Putamen (tissue), 1 donor: ENCODE results near the gene RAB6B.
A peak's percentile ranks its signal among the peaks of the same experiment; 100 is the strongest.

ENCODE experiments used
- DNase-seq: peaks from one replicate; pipeline ENCODE4 v3.0.0-alpha.2; 2016; ENCODE audit warnings: low spot score

Gene RAB6B

DNA sequence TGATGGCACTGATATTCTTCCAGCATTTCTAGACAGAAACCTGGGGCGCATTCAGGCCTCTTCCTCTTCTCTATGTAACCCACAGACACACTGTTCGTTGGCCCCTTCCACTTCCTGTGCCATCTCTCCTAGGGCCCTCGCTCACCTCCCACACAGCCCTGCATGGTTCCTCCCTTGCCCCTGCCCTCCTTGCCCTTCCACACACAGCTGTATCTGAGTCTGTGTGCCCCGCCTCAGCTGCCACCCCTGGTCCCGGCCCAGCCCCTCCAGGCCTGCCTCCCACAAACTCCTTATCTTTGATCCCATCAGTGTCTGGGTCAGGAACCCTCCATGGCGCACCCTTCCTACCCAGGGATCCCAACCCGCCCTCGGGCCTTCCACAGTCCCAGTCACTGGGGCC lies 37.9 kb downstream of the RAB6B start:
- DNase-seq: no peak

DNA sequence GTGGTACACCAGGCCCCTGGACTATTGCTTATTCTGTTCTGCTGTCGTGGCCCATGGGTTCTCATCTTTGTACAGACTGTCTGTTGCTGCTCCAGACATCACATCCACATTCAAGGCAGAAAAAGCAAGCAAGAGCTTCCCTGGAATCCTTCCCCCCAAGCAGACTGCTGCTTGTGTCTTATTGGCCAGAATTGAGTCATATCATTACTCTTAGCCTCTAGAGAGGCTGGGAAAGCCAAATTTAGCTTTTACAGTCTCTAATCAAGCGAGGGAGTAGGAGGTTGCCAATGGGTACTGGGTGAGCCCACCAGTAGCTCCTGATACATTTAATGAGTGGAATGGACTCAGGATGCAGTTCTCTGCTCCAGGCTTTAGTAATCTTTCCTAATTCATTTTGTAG lies 39.4 kb downstream of the RAB6B start:
- DNase-seq: no peak

DNA sequence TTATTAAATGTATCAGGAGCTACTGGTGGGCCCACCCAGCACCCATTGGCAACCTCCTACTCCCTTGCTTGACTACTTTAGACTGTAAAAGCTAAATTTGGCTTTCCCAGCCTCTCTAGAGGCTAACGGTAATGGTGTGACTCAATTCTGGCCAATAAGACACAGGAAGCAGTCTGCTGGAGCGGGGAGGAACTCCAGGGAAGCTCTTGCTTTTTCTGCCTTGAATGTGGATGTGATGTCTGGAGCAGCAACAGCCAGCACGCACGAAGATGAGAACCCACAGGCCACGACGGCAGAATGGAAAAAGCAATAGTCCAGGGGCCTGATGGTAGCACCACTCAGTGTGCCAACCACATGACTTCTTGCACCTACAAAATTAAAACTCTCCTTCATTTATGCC lies 39.9 kb downstream of the RAB6B start:
- no peak for DNase-seq

DNA sequence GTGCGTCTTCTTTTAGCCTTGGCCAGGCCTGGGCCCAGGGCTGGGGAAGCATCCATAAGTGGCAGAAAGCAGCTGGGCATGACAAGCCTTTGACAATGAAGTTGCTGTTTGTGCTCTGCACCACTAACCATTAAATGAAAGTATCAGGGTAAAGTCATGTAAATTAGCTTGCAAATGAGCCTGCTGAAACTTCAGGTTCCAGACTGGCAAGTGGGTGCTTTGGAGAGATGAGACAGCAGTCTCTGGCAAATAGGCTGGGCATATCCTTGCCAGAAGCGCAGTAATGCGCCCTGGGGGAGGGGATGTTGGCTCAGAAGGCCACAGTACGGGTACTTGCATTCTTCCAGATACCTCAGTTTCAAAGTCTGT lies 40.7 kb downstream of the RAB6B start:
- DNase-seq: peak; percentile 58

DNA sequence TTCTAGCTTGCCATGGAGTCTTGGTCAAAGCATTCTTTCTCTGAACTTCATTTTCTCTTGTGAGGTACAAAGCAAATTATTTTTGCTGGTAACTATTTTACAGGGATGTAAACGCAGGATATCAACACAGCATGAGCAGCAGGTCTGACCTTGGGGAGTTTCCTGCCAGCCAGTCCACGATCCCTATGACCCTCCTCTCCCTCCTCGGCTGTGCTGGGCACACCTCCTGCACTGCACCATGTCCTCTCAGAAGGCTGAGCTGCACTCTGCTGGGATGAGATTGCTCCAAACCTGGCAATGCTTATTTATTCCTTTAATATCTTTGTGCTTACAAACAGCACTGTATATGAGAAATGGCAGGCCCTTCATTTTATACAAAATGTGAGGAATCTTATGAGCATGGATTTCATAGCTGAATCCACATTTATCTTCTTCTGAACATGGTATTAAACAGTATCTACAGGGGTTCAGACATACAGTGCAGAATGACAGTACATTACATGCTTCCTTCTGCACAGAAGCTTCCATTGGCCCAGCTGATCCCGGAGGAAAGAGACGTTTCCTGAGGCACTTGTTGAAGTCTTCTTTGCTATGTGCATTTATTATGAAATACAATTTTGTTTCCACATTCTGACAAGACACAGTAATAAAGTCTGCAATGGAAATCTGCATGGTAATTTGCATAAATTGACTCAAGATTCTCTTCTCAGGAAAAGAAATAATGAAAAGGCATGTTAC lies 41.2 kb downstream of the RAB6B start:
- DNase-seq: no peak

DNA sequence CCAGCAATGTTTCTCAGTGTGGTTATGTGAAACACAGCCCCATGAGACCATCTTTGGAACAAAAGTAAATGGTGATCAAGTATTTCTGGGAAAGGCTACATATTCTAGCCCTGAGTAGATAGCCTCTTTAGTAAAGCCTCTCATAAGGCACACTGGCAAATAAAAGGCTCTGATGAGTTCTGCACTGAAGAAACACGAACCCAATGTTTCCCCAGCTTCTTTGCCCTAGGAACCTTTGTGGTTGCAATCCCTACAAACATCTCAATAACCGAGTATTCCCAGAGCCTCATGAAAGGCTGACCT lies 41.8 kb downstream of the RAB6B start:
- no peak for DNase-seq

DNA sequence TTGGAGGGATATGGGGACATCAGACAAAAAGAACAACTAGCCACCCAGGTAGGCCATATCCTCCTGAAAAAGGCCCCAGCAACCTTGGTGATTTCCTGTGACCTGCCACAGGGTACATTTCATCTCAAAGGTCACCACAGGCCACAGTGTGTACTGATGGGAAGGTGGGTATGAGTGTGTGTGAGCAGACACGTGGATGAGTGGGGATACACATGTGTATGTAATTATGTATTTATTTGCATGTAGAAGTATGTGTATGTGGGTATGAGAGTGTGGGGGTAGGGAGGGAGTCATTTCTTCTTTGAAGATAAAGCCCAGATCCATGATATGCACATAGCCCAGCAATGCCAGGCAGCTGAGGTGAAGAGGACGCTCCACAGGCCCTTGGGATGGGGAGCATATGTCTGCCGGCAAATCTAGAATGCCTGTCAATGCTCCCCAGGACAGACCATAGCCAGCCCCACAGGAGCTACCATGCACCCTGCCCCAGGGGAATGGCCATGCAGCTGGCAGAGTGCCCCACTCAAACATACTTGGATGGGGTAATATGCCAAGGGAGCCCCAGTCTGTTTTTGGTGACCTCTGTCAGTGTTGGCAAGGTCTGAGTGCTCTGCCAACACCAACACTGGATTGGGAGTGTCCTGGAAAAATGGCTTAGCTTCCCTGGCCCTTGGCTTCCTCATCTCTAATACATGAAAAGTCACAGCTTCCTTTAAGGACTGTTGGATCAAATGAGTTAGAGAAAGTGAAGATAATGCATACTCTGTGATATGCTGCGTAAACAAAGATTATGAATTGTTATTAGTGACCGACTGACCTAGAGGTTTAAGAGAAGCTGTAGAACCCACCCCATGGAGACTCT lies 42.4 kb downstream of the RAB6B start:
- DNase-seq: no peak

DNA sequence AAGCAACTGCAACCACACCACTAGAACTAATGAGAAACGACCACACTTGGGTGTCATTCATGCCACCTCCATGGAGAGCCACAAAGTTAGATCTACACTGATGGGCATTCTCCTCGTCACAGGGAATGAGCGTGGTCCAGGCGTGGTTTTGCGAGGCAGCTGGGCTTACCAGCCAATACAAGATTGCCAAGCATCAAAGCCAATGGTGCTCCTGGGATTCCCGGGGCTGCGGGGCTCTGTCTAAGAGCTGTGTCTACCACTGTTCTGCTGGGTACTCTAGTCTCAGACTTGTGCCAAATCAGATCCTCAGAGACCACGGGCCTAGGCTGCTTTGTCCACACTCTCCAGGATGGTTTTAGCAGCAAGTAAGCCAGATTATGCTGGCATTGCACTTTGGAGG lies 43.8 kb downstream of the RAB6B start:
- DNase-seq: no peak

DNA sequence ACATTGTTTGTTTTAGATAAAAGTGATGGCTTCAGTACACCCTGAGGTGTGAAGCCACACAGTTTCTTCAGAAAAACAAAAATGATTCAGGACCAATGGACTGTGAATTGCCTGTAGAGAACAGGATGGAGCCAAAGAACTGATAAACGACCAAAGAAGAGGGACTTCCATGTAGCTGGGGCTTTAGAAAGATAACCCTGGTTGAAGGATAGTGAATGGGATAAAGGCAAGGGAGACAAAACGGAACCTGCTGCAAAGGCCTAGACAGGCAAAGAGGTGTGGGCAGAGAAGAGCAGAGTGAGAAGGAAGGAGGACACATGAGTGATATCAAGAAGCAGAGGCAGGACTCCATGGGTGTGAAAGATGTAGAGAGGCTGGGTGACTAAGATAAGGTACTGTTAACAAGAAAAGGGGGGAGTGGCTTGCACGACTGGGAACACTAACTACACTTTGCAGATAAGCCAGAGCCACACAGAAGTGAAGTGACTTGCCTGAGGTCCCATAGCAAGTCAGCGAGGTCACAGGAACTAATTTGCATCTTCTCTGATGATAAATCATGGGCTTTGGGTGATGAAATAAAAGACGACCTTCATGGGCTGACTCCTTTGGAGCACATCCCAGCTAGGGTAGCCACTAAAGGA lies 44.3 kb downstream of the RAB6B start:
- no peak for DNase-seq

DNA sequence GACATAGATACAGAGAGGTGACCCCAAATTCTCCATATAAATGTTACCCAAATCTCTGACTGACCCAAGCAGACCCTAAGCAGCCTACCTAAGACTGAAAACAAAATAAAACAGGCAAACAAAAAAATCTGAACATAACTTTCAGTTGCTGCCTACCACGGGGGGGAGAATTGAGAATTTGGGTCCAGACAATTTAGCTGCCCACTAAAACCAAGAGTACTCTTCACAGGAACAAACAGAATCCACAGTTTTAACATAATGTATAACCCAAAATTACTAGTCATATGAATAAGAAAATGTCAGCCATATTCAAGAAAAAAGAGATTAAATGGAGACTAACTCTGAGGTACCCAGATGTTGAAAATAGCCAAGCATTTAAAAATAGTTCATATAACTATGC lies 45.6 kb downstream of the RAB6B start:
- no peak for DNase-seq

DNA sequence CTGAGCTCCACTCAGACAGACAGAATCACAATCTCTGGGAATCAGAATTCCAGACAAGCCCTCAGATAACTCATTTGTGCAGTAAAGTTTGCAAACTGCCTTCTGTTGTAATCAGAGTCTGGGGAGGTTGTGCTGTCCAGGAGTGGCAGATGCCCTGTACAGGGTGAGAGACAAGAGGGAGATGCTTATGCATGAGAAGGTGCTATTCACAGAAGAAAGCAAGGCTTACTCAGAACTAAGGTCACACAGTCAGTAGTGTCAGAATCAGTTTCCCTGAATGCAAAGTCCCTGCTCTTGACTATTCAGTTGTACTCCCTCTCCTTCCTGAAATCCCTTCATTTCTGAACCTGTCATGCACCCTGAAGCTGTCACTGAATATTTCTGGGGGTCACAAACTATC lies 46.3 kb downstream of the RAB6B start:
- DNase-seq: no peak

DNA sequence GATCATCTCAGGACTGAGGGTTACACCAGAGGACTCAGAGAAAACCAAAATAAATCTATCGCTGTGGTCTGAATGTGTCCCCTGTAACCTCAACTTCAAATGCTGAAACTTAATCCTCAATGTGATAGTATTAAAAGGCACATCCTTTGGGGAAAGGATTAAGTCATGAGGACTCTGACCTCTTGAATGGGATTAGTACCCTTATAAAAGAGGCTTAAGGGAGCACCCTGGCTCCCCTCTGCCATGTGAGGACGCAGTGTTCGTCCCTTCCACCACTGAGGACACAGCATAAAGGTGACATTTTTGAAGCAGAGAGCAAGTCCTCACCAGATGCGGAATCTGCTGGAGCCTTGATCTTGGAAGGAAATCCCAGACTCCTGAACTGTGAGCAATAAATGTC lies 50.6 kb downstream of the RAB6B start:
- no peak for DNase-seq

DNA sequence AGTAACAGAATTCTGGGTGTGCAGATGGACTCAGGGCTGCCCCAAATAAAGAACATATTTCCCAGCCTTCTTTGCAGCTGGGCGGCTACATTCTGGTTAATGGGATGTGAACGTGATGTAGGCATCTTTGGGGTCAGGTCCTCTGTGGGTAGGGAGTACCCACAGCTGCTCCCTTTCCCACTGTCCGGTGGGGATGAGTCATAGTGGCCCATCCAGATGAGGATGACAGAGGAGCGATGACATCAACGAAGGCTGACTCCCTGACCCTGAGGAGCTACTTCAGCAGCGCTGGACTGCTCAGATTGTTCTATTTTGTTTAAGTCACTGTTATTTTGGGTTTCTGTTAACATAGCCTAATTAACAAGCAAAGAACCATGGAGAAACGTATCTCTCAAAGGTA lies 52.0 kb downstream of the RAB6B start:
- DNase-seq: no peak

DNA sequence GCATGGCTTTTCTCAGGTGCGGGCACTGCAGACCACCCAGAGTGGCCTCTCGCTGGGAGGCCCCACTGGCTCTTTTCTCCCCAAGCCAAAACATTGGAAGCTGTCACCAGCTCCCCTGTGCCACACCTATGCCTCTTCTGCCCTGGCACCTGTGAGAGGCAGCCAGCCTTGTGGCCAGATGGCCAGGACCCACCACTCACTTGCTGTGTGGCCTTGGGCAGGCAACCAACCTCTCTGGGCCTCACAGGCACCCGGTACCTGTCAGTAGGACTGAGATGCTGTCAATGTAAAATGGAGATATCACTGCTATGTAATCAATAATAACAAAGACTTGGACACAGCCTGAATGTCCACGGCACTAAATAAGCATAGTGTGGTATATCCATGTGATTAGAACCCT lies 53.5 kb downstream of the RAB6B start:
- no peak for DNase-seq

DNA sequence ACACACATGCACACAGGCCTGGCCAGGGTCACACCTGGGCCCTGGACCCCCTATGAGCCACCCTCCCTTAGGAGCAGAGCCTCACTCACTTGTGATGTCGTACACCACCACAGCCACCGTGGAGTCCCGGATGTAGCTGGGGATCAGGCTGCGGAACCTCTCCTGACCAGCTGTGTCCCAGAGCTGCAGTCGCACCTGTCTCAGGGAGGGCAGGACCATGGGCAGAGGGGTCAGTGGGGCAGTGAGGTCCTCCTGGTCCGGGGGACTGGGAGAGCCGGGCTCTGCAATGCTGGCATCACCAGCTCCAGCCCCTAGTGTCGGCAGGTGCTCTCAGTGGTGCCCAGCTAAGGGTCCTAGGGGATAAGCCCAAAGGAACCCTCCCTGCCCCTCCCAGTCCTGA lies 54.5 kb downstream of the RAB6B start:
- DNase-seq: no peak

DNA sequence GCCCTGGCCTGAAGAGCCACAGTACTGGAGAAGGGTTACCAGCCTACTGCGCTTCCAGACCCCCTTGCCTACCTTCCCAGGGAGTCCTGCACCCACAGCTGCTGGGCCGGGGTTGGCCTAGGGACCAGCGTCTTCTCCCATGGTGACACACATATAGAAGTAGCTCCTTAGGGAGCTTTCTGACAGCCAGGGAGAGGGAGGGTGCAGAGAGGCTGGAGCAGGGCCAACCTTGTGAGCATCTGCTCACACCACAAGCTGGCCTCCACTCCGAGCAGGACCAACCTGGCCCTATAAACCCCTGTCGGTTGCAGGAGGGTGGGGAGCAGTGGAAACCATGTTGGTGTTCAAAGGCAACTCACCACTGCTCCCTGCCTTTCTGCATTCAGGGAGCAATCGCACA lies 54.9 kb downstream of the RAB6B start:
- no peak for DNase-seq

DNA sequence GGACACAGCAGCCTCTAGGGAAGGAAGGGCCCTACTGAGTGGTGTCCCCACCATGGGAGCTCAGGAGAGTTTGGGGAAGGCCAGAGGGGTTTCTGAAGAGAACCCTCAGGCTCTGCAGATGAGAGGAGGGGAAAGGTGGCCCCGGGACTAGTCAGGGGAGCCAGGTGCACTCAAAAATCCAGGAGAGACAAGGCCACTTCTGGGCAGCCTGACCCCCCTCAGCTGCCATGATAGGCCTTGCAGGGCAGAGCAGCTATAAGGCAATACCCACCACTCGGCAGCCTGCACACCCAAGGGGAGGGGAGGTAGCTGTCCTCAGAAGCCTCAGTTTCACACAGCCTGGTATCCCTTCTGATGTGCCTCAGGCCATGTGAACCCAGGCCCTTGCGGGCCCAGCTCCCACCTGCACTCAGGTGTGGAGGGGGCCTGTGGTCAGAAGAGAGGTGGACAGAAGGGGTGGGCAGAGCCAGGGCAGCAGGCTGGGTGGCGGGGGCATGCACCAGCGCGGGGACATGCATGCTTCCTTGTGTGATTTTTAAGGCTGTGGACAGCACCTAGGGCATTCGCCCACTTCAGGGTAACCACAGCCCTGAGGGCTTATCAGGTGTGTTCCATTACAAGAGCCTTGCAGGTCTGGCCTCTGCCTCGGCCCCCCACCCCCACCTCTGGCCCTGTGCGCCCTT lies 55.5 kb downstream of the RAB6B start:
- no peak for DNase-seq

DNA sequence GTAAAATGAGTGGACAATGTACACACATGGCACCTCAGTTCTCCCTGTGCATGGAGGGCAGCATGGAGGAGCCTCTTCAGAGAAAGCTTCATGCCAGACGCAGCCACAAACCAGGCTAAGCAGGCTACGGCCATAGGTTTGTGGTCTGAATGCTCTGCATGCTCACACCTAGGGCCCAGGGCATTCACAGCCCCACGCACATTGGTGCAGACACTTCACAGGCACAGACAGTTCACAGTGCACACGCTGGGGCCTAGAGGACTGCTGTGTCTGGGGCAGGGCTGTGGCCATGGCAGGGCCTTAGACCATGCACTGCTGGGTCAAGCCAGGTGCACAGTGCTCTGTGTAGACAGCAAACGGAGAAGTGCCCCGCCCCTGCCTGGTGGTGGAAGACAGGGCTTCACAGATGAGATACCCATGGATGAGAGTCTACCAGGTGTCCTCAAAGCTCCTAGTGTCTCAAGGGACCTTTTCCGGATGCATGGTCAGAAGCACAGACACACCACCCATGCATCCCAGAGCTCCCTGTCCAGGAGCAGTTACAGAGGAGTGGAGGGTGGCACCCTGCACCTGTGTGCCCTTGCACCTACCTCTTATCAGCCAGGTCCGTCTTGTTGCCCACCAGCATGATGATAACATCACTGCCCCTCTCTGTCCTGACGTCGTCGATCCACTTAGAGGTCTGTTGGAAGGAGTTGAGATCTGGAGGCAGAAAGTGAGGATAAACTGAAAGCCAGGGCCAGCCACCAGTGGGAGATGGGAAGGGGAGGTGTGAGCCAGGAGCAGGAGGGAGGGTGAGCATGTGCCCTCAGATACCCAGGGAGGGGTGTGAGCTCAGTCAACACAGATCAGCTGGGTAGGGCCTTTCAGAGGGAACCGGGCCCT lies 56.5 kb downstream of the RAB6B start:
- no peak for DNase-seq

DNA sequence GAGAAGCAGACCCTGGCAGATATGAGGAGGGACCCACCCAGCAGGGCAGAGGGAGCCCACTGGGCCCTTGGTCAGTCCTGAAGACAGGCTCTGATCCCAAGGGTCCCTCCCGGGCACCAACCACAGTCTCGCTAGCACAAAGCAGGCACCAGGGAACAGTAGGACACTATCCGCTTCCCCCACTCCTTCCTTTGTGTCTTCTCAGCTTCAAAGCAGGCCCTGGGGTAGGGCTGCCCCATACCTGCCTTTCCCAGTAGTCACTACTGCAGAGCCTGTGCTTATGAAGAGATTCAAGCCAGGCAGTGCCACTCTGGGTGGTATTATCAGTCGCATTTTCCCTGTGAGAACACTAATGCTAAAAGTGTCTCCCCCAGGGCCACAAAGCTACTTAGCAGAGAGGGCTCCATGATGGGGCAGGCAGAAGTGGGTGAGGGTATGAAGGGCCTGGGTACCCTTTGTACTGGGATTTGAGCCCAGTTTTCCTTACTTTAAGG lies 57.3 kb downstream of the RAB6B start:
- DNase-seq: no peak

DNA sequence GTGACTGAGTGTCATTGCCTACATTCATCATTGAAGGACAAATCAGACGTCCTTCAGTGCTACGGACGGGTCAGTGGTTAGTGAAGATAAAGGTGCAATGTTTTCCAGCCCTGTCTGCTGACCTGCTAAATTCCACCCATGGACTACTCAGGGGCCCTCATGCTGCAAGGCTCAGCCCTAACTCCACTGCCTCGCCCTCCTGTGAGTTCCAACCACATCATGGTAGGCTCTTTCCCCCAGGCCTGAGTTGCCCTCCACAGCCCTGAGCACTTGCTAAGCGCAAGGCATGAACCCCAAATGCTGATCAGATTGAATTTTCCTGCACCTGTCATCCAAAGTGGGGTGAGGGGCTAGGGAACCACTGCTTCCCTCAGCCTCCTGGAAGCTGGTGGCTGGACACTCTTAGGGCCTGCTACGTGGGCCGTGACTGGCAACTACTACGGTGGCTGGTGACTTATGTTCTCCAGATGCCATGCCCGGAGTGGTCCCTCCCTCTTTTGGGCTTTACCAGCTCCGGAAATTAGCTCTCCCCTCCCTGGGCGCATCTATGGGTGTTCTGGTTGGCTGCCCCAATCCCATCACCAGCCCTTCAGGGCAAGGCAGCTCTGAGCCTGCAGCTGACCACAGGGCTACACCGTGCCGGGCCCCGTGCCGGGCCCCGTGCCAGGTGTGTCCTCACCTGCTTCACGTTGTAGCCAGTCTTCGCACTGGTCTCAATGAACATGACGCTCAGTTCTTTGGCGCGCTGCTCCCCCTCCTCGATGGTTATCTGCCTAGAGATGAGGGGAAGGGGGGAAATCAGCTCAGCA lies 58.0 kb downstream of the RAB6B start:
- no peak for DNase-seq
